Measurements from ENCODE around the gene SPINK8.

SPINK8 gene

DNA sequence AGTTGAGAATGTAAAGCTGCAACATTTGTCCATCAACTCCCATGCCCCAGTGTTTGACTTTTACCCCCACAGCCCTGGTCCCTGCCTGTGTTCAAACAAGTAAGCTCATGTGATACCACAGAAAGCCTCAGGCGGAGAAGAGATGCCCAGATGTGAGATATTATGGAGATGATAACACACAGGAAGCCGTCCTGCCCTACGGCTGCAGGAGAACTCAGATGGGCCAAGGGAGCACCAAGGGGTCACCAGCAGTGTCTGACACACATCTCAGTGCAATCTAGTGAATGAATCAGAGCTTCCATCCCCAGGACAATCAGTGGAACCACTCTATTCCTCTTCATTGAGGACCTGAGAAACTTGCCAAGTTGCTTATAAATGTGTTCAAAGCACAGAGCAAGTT is 14.0 kb upstream of the SPINK8 start:
- no peaks in the 10 kb centered on the region for H4K20me1 ChIP-seq (ENCODE audit: insufficient read depth, low read length, poor library complexity, severe bottlenecking)
- TF ChIP-seq, protein P1, sequence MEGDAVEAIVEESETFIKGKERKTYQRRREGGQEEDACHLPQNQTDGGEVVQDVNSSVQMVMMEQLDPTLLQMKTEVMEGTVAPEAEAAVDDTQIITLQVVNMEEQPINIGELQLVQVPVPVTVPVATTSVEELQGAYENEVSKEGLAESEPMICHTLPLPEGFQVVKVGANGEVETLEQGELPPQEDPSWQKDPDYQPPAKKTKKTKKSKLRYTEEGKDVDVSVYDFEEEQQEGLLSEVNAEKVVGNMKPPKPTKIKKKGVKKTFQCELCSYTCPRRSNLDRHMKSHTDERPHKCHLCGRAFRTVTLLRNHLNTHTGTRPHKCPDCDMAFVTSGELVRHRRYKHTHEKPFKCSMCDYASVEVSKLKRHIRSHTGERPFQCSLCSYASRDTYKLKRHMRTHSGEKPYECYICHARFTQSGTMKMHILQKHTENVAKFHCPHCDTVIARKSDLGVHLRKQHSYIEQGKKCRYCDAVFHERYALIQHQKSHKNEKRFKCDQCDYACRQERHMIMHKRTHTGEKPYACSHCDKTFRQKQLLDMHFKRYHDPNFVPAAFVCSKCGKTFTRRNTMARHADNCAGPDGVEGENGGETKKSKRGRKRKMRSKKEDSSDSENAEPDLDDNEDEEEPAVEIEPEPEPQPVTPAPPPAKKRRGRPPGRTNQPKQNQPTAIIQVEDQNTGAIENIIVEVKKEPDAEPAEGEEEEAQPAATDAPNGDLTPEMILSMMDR (conservative IDR thresholded peaks at IDR 0.05; ENCODE audit: low read length) = no peak
- no peak for TF ChIP-seq EZH2phosphoT487 (IDR thresholded peaks at IDR 0.05; ENCODE audit: borderline replicate concordance)
- no peaks in the 10 kb centered on the region for H3K4me1 ChIP-seq (ENCODE audit: insufficient read depth, low read length, poor library complexity, severe bottlenecking)
- no peaks in the 10 kb centered on the region for H3K9me3 ChIP-seq (ENCODE audit: insufficient read depth, low read depth, low read length)
- no peak overlapping the region for H3K9ac ChIP-seq (ENCODE audit: low read depth, low read length, poor library complexity, severe bottlenecking)
- H3K4me2 ChIP-seq (ENCODE audit: low read depth, low read length, poor library complexity, severe bottlenecking) = no peak overlapping the region
- H2AFZ ChIP-seq (ENCODE audit: low read length) = no peak overlapping the region
- no peaks in the 10 kb centered on the region for H3K9me2 ChIP-seq (replicated peaks; ENCODE audit: low read depth, low read length)
- H3F3A ChIP-seq (ENCODE audit: low read depth) = no peaks in the 10 kb centered on the region
- no peaks in the 10 kb centered on the region for H3K79me2 ChIP-seq (ENCODE audit: insufficient read depth, low read length)
- no peak overlapping the region for H3K4me3 ChIP-seq (ENCODE audit: low read length, poor library complexity, severe bottlenecking)
- peaks cover 8% of the 10 kb centered on the region for H3K27me3 ChIP-seq (ENCODE audit: insufficient read depth, low read length, poor library complexity, severe bottlenecking)
- H3K36me3 ChIP-seq (ENCODE audit: insufficient read depth, low read length) = no peaks in the 10 kb centered on the region

DNA sequence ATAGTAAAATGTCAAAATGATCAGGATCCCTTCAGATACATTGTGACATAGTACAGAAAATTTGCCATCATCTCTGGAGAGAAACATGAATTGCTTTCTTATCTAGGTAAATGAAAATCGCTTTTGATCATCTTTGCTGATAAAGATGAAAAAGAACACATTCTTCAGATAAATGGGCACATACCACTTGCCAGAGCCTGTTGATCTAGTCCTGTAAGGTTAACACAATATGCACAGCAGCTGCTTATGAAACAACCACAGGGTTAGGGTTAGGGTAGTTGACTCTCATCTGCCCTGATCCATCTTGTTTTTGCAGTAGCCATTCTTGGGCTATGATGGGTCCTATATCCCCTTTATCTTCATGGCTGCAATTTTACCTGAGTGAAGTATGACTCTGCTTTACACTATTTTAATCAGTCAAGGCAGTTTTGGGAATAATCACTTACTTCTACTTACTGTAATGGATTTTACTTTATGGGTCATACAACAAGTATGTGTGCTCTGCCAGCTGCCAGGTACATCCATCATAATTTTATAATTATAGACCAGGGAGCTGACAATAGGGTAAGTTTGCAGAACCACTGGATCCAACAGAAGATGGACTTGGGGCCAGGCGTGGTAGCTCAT is 12.6 kb upstream of the SPINK8 start:
- TF ChIP-seq, protein P1 (conservative IDR thresholded peaks at IDR 0.05; ENCODE audit: low read length) = no peak
- TF ChIP-seq EZH2phosphoT487 (IDR thresholded peaks at IDR 0.05; ENCODE audit: borderline replicate concordance) = no peak
- Histone ChIP-seq H3K27me3 (ENCODE audit: insufficient read depth, low read length, poor library complexity, severe bottlenecking) (peaks cover 8% of the 10 kb centered on the region), H3K4me1 (ENCODE audit: insufficient read depth, low read length, poor library complexity, severe bottlenecking) (no peaks in the 10 kb centered on the region)

DNA sequence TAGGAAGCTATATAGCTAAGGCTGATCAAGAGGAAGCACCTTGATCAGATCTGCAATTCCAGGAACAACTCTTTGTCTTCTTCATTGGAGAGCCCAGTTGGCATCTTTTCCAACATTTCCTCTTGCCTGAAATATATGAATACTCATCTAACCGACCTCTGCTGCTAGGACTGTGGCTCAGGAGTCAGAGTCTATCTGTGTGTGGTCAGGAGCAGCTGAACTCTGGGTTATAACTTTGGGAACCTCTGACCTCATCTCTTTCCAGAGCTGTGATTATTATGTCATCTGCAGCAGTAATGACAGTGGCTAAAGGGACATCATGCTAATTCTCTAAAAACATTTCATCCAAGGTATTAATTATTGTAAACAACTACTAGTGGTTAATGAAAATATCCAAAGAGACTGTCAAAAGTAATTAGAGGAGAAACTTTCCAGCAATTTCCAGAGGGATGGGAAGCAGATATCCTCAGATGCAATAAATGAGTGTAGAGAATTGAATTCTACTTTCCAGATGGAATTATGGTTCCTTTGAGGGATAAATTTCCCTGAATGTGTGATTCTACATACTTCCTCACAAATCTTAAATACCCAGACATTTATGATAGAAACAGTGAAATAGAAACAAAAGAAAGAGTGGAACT is 11.5 kb upstream of the SPINK8 start:
- Histone ChIP-seq H3K36me3 (ENCODE audit: insufficient read depth, low read length) (no peaks in the 10 kb centered on the region), H2AFZ (ENCODE audit: low read length) (no peak overlapping the region), H3K9me2 (replicated peaks; ENCODE audit: low read depth, low read length) (no peaks in the 10 kb centered on the region), H3F3A (ENCODE audit: low read depth) (no peaks in the 10 kb centered on the region), H3K9me3 (ENCODE audit: insufficient read depth, low read depth, low read length) (no peaks in the 10 kb centered on the region), H3K27me3 (ENCODE audit: insufficient read depth, low read length, poor library complexity, severe bottlenecking) (peaks cover 2% of the 10 kb centered on the region), H3K4me1 (ENCODE audit: insufficient read depth, low read length, poor library complexity, severe bottlenecking) (no peaks in the 10 kb centered on the region), H3K9ac (ENCODE audit: low read depth, low read length, poor library complexity, severe bottlenecking) (no peak overlapping the region), H3K79me2 (ENCODE audit: insufficient read depth, low read length) (no peaks in the 10 kb centered on the region), H3K4me3 (ENCODE audit: low read length, poor library complexity, severe bottlenecking) (no peak overlapping the region), H4K20me1 (ENCODE audit: insufficient read depth, low read length, poor library complexity, severe bottlenecking) (no peaks in the 10 kb centered on the region), H3K4me2 (ENCODE audit: low read depth, low read length, poor library complexity, severe bottlenecking) (no peak overlapping the region)
- TF ChIP-seq, protein P1 (conservative IDR thresholded peaks at IDR 0.05; ENCODE audit: low read length) = no peak
- TF ChIP-seq EZH2phosphoT487 (IDR thresholded peaks at IDR 0.05; ENCODE audit: borderline replicate concordance) = no peak

More for the DNA sequence above, 12.6 kb upstream of the SPINK8 start:
- no peaks in the 10 kb centered on the region for H3K79me2 ChIP-seq (ENCODE audit: insufficient read depth, low read length)
- H3K9ac ChIP-seq (ENCODE audit: low read depth, low read length, poor library complexity, severe bottlenecking) = no peak overlapping the region
- H3K36me3 ChIP-seq (ENCODE audit: insufficient read depth, low read length) = no peaks in the 10 kb centered on the region
- H3K4me2 ChIP-seq (ENCODE audit: low read depth, low read length, poor library complexity, severe bottlenecking) = no peak overlapping the region
- H2AFZ ChIP-seq (ENCODE audit: low read length) = no peak overlapping the region
- H3F3A ChIP-seq (ENCODE audit: low read depth) = no peaks in the 10 kb centered on the region
- no peaks in the 10 kb centered on the region for H3K9me2 ChIP-seq (replicated peaks; ENCODE audit: low read depth, low read length)
- H3K4me3 ChIP-seq (ENCODE audit: low read length, poor library complexity, severe bottlenecking) = no peak overlapping the region
- H4K20me1 ChIP-seq (ENCODE audit: insufficient read depth, low read length, poor library complexity, severe bottlenecking) = no peaks in the 10 kb centered on the region
- no peaks in the 10 kb centered on the region for H3K9me3 ChIP-seq (ENCODE audit: insufficient read depth, low read depth, low read length)
